ENCODE results near the gene VWA1. TPM values are rescaled to one million over a fixed set of nuclear protein-coding genes. Genes with fewer than 3 reads are reported as not detected.

The VWA1 gene
- total and polyA plus RNA-seq, 10 of the 15 experiments (the other 5 are each of a cell fraction or from before 2014, with no cell fraction given), result 0.02 to 1.7 (median 0.32) TPM; not detected in 2

GRCh38 chr1:1432951-1433803 lies 2.3 kb upstream of the VWA1 start:
- Histone ChIP-seq H3K9me3 (replicated peaks; ENCODE audit: control insufficient read depth, insufficient read depth, low read length) (no peaks in the 10 kb centered on the region), H3K27me3 (replicated peaks in 1 of 2; ENCODE audit: control insufficient read depth in 2 of 2, insufficient read depth in 2 of 2, low read length in 1 of 2) (peaks cover 0 to 13% of the 10 kb centered on the region in 2 experiments; a peak in 3 of 4 replicates), H3K27ac (ENCODE audit: control insufficient read depth, insufficient read depth) (no peak overlapping the region), H2AFZ (ENCODE audit: control insufficient read depth, low read depth, low read length) (peak overlapping the region; percentile 44), H3K36me3 (ENCODE audit: control insufficient read depth in 2 of 2, insufficient read depth in 2 of 2, low read length in 1 of 2) (no peaks in the 10 kb centered on the region), H3K4me3 (peak overlapping the region; percentile 8; the same call in 1 of the 2 replicates), H3K4me2 (ENCODE audit: control insufficient read depth, insufficient read depth) (no peak overlapping the region; the same call in 1 of the 2 replicates), H4K20me1 (ENCODE audit: control insufficient read depth, insufficient read depth) (no peaks in the 10 kb centered on the region), H3K4me1 (ENCODE audit: control insufficient read depth, insufficient read depth, low read length) (peaks cover 20% of the 10 kb centered on the region), H3K9ac (ENCODE audit: control insufficient read depth, insufficient read depth, low read length) (no peak overlapping the region), H3K79me2 (ENCODE audit: control insufficient read depth, insufficient read depth, low read length) (no peaks in the 10 kb centered on the region)
- FAIRE-seq, result no peak
- POLR2A ChIA-PET, result interaction anchor here (0.7 to 1.0 kb wide), 2 partner anchors 15 to 24 kb away, joined by 3 read pairs; no protein-coding TSS in a partner anchor
- TF ChIP-seq TARDBP (IDR thresholded peaks at IDR 0.05; ENCODE audit: borderline replicate concordance), result no peak
- no peak for TF ChIP-seq SUPT20H (IDR thresholded peaks at IDR 0.05; ENCODE audit: borderline replicate concordance, control insufficient read depth, low read depth, low read length)
- 37% methylated on average over 33 of the region's 34 CpGs for WGBS (ENCODE audit: insufficient coverage, insufficient replicate concordance, low lambda C conversion rate, missing lambda C conversion rate)
- RAD21 ChIA-PET (ENCODE audit: unreplicated experiment), result no interaction called here
- SMC1A ChIA-PET (ENCODE audit: uncharacterized antibody, unreplicated experiment), result no interaction called here
- CTCF ChIA-PET, result interaction anchor here (0.7 to 1.2 kb wide), 2 partner anchors 25 to 34 kb away, joined by 3 to 4 read pairs; partner anchors contain the start of gene CCNL2
- no TSS peak for BruUV-seq (replicated peaks)
- ATAC-seq, result no peak
- in situ Hi-C loops (cut with MboI) (no loop called here), intact Hi-C loops (cut with micrococcal nuclease; ENCODE audit: unreplicated experiment) (no loop called here)
- DNase-seq (ENCODE audit: low read depth, low spot score), result no peak

DNA sequence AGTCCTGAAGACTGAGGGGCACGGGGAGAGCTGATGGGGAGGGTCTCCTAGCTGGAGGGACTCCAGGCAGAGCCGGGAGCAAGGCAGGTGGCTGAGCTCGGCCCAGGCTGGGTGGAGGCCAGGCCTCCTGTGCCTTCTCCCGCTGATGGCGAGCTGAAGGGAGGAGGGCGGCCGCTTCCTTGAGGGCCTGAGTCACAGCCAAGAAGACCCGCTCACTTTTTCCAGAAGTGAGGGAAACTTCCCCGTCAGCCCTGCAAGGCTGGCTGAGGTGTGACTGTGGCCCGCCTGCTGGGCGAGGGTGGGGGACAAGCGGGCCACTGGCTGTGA lies 1.7 kb upstream of the VWA1 start:
- Histone ChIP-seq H2AFZ (ENCODE audit: control insufficient read depth, low read depth, low read length) (peak overlapping the region; percentile 44), H3K79me2 (ENCODE audit: control insufficient read depth, insufficient read depth, low read length) (no peaks in the 10 kb centered on the region), H3K4me3 (peak overlapping the region; percentile 8; the same call in 1 of the 2 replicates), H3K9ac (ENCODE audit: control insufficient read depth, insufficient read depth, low read length) (peak overlapping the region; percentile 34; the same call in 1 of the 2 replicates), H3K27ac (ENCODE audit: control insufficient read depth, insufficient read depth) (no peak overlapping the region), H3K36me3 (ENCODE audit: control insufficient read depth in 2 of 2, insufficient read depth in 2 of 2, low read length in 1 of 2) (no peaks in the 10 kb centered on the region), H3K4me1 (ENCODE audit: control insufficient read depth, insufficient read depth, low read length) (peaks cover 20% of the 10 kb centered on the region), H4K20me1 (ENCODE audit: control insufficient read depth, insufficient read depth) (no peaks in the 10 kb centered on the region), H3K9me3 (replicated peaks; ENCODE audit: control insufficient read depth, insufficient read depth, low read length) (no peaks in the 10 kb centered on the region), H3K27me3 (replicated peaks in 1 of 2; ENCODE audit: control insufficient read depth in 2 of 2, insufficient read depth in 2 of 2, low read length in 1 of 2) (peaks cover 0 to 13% of the 10 kb centered on the region in 2 experiments; a peak in 3 of 4 replicates), H3K4me2 (ENCODE audit: control insufficient read depth, insufficient read depth) (no peak overlapping the region; the same call in 1 of the 2 replicates)
- in situ Hi-C loops (cut with MboI), result no loop called here
- DNase-seq (ENCODE audit: low read depth, low spot score) (no peak), FAIRE-seq (no peak), ATAC-seq (no peak)
- intact Hi-C loops (cut with micrococcal nuclease; ENCODE audit: unreplicated experiment), result no loop called here
- RAD21 ChIA-PET (ENCODE audit: unreplicated experiment), result no interaction called here
- SMC1A ChIA-PET (ENCODE audit: uncharacterized antibody, unreplicated experiment), result no interaction called here
- CTCF ChIA-PET, result interaction anchor here (1.2 kb wide), 1 partner anchor 35 kb away, joined by 4 read pairs; the partner anchor contains the start of gene CCNL2
- POLR2A ChIA-PET, result interaction anchor here (0.7 kb wide), 1 partner anchor 25 kb away, joined by 3 read pairs; no protein-coding TSS in a partner anchor
- WGBS (ENCODE audit: insufficient coverage, insufficient replicate concordance, low lambda C conversion rate, missing lambda C conversion rate), result 3% methylated on average over 12 of the region's 12 CpGs
- BruUV-seq (replicated peaks), result no TSS peak
- TF ChIP-seq, protein P1, sequence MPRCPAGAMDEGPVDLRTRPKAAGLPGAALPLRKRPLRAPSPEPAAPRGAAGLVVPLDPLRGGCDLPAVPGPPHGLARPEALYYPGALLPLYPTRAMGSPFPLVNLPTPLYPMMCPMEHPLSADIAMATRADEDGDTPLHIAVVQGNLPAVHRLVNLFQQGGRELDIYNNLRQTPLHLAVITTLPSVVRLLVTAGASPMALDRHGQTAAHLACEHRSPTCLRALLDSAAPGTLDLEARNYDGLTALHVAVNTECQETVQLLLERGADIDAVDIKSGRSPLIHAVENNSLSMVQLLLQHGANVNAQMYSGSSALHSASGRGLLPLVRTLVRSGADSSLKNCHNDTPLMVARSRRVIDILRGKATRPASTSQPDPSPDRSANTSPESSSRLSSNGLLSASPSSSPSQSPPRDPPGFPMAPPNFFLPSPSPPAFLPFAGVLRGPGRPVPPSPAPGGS (IDR thresholded peaks at IDR 0.05; ENCODE audit: borderline replicate concordance, insufficient read depth, low read depth, low read length, poor library complexity, severe bottlenecking), result no peak
- TF ChIP-seq REST (IDR thresholded peaks at IDR 0.05; ENCODE audit: low read depth, low read length) (no peak), NR2C1 (IDR thresholded peaks at IDR 0.05) (no peak)
